ENCODE measurements around the gene WIPF2. TPM values are rescaled to one million over a fixed set of nuclear protein-coding genes. Genes with fewer than 3 reads are reported as not detected.

Gene WIPF2
- total RNA-seq, 1 experiment from 2014 or later = 23.0 TPM

DNA sequence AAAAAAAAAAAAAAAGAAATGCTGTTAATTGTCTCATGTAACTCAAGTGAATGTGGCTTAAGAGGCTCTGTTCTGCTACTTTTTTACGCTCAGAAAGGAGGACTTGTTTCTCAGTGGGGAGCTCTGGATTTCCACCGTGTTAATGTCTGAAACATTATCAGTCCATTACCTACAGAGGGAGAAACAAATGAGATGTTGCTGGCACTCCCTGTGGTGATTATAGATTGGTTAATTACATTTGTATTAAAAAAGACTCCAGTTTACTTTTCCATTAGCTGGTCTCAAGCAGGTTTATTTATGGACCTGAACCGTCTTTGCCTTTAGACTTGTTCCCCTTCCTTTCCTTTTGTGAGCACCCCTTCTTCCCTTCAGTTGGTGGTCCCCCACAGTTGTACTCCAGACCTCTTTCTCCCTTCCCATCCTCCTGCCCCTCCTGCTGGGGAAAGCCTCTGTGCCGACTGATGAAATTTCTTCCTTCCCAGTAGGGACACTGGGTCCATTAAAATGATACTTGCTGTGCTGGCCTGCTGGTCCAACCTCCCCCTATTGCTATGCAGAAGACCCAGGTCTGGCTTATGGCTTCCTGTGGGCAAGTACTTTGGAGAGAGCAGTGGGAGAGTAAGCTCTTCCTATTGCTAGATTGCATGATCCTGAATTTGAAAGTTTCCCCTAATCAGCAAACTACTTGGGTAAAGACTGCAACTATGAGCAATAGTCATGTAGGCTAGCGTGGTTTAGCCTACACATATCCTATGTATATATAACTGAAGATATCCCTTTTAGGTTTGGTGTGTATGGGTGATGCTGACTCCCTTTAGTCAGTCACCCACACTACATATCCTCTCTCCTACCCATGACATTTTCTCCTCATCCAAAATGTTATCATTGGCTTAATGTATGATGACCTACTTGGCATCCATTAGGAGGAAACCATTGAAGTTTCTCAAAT, 76.7 kb downstream of the WIPF2 start:
- CTCF ChIA-PET = interaction anchor here (2.1 to 13.6 kb wide), 4 partner anchors 11 to 77 kb away, joined by 8 to 82 read pairs (median 12); partner anchors contain the start of gene WIPF2
- peak; percentile 86 for ATAC-seq
- DNase-seq (ENCODE audit: low spot score) = no peak
- peaks cover 43% of the 10 kb centered on the region for H3K4me1 Mint-ChIP-seq
- H3K4me3 Mint-ChIP-seq = peak overlapping the region; percentile 35
- peaks cover 77% of the 10 kb centered on the region for H3K36me3 Mint-ChIP-seq
- peak overlapping the region; percentile 92 for H3K27ac Mint-ChIP-seq
- POLR2A ChIA-PET = interaction anchor here (0.6 to 1.0 kb wide), 3 partner anchors 13 to 182 kb away, joined by 3 read pairs; no protein-coding TSS in a partner anchor
- no peaks in the 10 kb centered on the region for H3K9me3 Mint-ChIP-seq
- H3K27me3 Mint-ChIP-seq (ENCODE audit: low read depth) = no peaks in the 10 kb centered on the region
- TF ChIP-seq HMGA2 (CRISPR knock-in tag; IDR thresholded peaks at IDR 0.05) (no peak), NFE2L1 (CRISPR knock-in tag; IDR thresholded peaks at IDR 0.05) (peak; percentile 69; the same call in 1 of the 2 replicates), TCF7 (CRISPR knock-in tag; IDR thresholded peaks at IDR 0.05; ENCODE audit: low read depth) (no peak), FOXK1 (CRISPR knock-in tag; IDR thresholded peaks at IDR 0.05) (peak; percentile 74; the same call in 1 of the 2 replicates), CBFB (CRISPR knock-in tag; IDR thresholded peaks at IDR 0.05; ENCODE audit: low read depth) (0 out of 2 replicates have a peak, but pooled peaks have one; percentile 76), NR2C2 (CRISPR knock-in tag; IDR thresholded peaks at IDR 0.05) (no peak), ZNF671 (CRISPR knock-in tag; IDR thresholded peaks at IDR 0.05) (no peak), CREM (CRISPR knock-in tag; IDR thresholded peaks at IDR 0.05) (peak; percentile 76; the same call in 1 of the 2 replicates), ETV6 (CRISPR knock-in tag; IDR thresholded peaks at IDR 0.05) (peak; percentile 75), NFATC4 (CRISPR knock-in tag; IDR thresholded peaks at IDR 0.05) (no peak), SMAD3 (CRISPR knock-in tag; IDR thresholded peaks at IDR 0.05; ENCODE audit: borderline replicate concordance) (no peak), ZNF416 (CRISPR knock-in tag; IDR thresholded peaks at IDR 0.05) (no peak), SP1 (CRISPR knock-in tag; conservative IDR thresholded peaks at IDR 0.05) (peak; percentile 29; the same call in 1 of the 2 replicates), KAT7 (CRISPR knock-in tag; IDR thresholded peaks at IDR 0.05; ENCODE audit: borderline replicate concordance) (no peak), FOXJ3 (CRISPR knock-in tag; IDR thresholded peaks at IDR 0.05; ENCODE audit: borderline replicate concordance) (peak; percentile 46; the same call in 1 of the 2 replicates), NR3C1 (CRISPR knock-in tag; conservative IDR thresholded peaks at IDR 0.05; ENCODE audit: low read depth) (0 out of 2 replicates have a peak, but pooled peaks have one; percentile 48), SMAD4 (CRISPR knock-in tag; IDR thresholded peaks at IDR 0.05) (no peak)
- TF ChIP-seq, protein P1, sequence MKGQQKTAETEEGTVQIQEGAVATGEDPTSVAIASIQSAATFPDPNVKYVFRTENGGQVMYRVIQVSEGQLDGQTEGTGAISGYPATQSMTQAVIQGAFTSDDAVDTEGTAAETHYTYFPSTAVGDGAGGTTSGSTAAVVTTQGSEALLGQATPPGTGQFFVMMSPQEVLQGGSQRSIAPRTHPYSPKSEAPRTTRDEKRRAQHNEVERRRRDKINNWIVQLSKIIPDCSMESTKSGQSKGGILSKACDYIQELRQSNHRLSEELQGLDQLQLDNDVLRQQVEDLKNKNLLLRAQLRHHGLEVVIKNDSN (CRISPR knock-in tag; IDR thresholded peaks at IDR 0.05) = no peak
- TF ChIP-seq, protein P2, sequence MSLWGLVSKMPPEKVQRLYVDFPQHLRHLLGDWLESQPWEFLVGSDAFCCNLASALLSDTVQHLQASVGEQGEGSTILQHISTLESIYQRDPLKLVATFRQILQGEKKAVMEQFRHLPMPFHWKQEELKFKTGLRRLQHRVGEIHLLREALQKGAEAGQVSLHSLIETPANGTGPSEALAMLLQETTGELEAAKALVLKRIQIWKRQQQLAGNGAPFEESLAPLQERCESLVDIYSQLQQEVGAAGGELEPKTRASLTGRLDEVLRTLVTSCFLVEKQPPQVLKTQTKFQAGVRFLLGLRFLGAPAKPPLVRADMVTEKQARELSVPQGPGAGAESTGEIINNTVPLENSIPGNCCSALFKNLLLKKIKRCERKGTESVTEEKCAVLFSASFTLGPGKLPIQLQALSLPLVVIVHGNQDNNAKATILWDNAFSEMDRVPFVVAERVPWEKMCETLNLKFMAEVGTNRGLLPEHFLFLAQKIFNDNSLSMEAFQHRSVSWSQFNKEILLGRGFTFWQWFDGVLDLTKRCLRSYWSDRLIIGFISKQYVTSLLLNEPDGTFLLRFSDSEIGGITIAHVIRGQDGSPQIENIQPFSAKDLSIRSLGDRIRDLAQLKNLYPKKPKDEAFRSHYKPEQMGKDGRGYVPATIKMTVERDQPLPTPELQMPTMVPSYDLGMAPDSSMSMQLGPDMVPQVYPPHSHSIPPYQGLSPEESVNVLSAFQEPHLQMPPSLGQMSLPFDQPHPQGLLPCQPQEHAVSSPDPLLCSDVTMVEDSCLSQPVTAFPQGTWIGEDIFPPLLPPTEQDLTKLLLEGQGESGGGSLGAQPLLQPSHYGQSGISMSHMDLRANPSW (CRISPR knock-in tag; conservative IDR thresholded peaks at IDR 0.05; ENCODE audit: low read depth) = no peak
- TF ChIP-seq, protein P3, sequence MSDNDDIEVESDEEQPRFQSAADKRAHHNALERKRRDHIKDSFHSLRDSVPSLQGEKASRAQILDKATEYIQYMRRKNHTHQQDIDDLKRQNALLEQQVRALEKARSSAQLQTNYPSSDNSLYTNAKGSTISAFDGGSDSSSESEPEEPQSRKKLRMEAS (CRISPR knock-in tag; IDR thresholded peaks at IDR 0.05) = no peak
- TF ChIP-seq, protein P4, sequence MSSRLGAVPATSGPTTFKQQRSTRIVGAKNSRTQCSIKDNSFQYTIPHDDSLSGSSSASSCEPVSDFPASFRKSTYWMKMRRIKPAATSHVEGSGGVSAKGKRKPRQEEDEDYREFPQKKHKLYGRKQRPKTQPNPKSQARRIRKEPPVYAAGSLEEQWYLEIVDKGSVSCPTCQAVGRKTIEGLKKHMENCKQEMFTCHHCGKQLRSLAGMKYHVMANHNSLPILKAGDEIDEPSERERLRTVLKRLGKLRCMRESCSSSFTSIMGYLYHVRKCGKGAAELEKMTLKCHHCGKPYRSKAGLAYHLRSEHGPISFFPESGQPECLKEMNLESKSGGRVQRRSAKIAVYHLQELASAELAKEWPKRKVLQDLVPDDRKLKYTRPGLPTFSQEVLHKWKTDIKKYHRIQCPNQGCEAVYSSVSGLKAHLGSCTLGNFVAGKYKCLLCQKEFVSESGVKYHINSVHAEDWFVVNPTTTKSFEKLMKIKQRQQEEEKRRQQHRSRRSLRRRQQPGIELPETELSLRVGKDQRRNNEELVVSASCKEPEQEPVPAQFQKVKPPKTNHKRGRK (CRISPR knock-in tag; IDR thresholded peaks at IDR 0.05; ENCODE audit: borderline replicate concordance) = no peak
- TF ChIP-seq, protein P5, sequence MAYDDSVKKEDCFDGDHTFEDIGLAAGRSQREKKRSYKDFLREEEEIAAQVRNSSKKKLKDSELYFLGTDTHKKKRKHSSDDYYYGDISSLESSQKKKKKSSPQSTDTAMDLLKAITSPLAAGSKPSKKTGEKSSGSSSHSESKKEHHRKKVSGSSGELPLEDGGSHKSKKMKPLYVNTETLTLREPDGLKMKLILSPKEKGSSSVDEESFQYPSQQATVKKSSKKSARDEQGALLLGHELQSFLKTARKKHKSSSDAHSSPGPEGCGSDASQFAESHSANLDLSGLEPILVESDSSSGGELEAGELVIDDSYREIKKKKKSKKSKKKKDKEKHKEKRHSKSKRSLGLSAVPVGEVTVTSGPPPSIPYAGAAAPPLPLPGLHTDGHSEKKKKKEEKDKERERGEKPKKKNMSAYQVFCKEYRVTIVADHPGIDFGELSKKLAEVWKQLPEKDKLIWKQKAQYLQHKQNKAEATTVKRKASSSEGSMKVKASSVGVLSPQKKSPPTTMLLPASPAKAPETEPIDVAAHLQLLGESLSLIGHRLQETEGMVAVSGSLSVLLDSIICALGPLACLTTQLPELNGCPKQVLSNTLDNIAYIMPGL (CRISPR knock-in tag; IDR thresholded peaks at IDR 0.05) = no peak
- TF ChIP-seq, protein P6, sequence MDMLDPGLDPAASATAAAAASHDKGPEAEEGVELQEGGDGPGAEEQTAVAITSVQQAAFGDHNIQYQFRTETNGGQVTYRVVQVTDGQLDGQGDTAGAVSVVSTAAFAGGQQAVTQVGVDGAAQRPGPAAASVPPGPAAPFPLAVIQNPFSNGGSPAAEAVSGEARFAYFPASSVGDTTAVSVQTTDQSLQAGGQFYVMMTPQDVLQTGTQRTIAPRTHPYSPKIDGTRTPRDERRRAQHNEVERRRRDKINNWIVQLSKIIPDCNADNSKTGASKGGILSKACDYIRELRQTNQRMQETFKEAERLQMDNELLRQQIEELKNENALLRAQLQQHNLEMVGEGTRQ (CRISPR knock-in tag; IDR thresholded peaks at IDR 0.05) = 0 out of 2 replicates have a peak, but pooled peaks have one; percentile 7
- TF ChIP-seq, protein P7, sequence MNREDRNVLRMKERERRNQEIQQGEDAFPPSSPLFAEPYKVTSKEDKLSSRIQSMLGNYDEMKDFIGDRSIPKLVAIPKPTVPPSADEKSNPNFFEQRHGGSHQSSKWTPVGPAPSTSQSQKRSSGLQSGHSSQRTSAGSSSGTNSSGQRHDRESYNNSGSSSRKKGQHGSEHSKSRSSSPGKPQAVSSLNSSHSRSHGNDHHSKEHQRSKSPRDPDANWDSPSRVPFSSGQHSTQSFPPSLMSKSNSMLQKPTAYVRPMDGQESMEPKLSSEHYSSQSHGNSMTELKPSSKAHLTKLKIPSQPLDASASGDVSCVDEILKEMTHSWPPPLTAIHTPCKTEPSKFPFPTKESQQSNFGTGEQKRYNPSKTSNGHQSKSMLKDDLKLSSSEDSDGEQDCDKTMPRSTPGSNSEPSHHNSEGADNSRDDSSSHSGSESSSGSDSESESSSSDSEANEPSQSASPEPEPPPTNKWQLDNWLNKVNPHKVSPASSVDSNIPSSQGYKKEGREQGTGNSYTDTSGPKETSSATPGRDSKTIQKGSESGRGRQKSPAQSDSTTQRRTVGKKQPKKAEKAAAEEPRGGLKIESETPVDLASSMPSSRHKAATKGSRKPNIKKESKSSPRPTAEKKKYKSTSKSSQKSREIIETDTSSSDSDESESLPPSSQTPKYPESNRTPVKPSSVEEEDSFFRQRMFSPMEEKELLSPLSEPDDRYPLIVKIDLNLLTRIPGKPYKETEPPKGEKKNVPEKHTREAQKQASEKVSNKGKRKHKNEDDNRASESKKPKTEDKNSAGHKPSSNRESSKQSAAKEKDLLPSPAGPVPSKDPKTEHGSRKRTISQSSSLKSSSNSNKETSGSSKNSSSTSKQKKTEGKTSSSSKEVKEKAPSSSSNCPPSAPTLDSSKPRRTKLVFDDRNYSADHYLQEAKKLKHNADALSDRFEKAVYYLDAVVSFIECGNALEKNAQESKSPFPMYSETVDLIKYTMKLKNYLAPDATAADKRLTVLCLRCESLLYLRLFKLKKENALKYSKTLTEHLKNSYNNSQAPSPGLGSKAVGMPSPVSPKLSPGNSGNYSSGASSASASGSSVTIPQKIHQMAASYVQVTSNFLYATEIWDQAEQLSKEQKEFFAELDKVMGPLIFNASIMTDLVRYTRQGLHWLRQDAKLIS (CRISPR knock-in tag; IDR thresholded peaks at IDR 0.05; ENCODE audit: borderline replicate concordance) = peak; percentile 42; the same call in 1 of the 2 replicates

Data from WTC11 (cell line).